Endothelial cell of umbilical vein (primary cell): ENCODE measurements around the gene KIF17.
A peak's percentile ranks its signal among the peaks of the same experiment; 100 is the strongest.

Source experiments
- CTCF ChIP-seq, 2 donors: IDR thresholded peaks; 1 replicate in 1 of 2; 2 replicates in 1 of 2; pipeline ENCODE4 v1.5.1; 2011; ENCODE audit warnings: low read length in 2 of 2, mild to moderate bottlenecking in 2 of 2, moderate library complexity in 2 of 2, control low read depth in 1 of 2, inconsistent platforms in 1 of 2, low read depth in 1 of 2; ENCODE audit not compliant: insufficient read depth in 1 of 2; ENCODE audit errors: extremely low read depth in 1 of 2
- JUN ChIP-seq: IDR thresholded peaks from 2 replicates; pipeline ENCODE4 v1.6.1; 2011; ENCODE audit warnings: borderline replicate concordance, low read depth; ENCODE audit not compliant: insufficient read length, insufficient read depth
- POLR2A ChIP-seq: IDR thresholded peaks from 2 replicates; pipeline ENCODE4 v1.6.1; 2012; ENCODE audit warnings: low read depth, mild to moderate bottlenecking, control low read depth, low read length
- POLR2AphosphoS5 ChIP-seq: IDR thresholded peaks from 2 replicates; pipeline ENCODE4 v1.6.1; 2012; ENCODE audit warnings: low read depth, mild to moderate bottlenecking, control low read depth, low read length, moderate library complexity; ENCODE audit not compliant: insufficient read depth

DNA sequence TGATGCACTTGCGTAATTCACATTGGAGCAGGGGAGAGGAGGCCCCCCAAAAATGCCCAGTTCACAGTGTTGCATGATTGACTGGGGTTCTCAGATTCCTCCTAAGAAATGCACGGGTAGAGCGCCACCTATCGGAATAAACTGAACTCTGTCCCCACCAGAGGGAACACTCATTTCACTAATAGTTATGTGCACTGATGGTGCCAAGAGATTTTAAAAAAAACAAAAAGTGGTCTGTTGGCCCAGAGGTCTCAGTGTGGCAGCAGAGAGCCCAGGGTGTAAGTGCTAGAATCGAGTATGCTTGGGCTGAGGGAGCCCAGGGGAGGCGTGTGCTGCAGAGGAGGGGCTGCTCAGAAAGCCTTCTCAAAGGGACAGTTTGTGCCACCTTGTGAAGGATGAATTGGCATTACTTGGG is 77.6 kb downstream of the KIF17 start:
- TF ChIP-seq POLR2AphosphoS5 (no peak), CTCF (IDR thresholded peaks at IDR 0.05; ENCODE audit: extremely low read depth in 1 of 2, insufficient read depth in 1 of 2, low read depth in 1 of 2, low read length in 2 of 2) (peak; percentile 67 to 84), POLR2A (no peak), JUN (no peak)
